Mesenchymal stem cell (in vitro differentiated cells and primary cell): Measurements from ENCODE around the gene ERMN.
"Not testable (repeated sequence)": the region's sequence is repeated elsewhere in the genome, so short reads cannot be mapped to it uniquely, and the experiment has no call there.

Experiments
- DNase-seq: peaks from one replicate; pipeline ENCODE4 v3.0.0-alpha.2; 2013
- H2AFZ ChIP-seq: one replicate; pipeline ENCODE4 v1.6.1; 2013; ENCODE audit warnings: low read depth, mild to moderate bottlenecking, control low read depth, inconsistent platforms, low read length, moderate library complexity
- H2AK5ac ChIP-seq: 2 replicates; pipeline ENCODE4 v1.6.1; 2013; ENCODE audit warnings: low read length, moderate library complexity, mild to moderate bottlenecking, inconsistent platforms; ENCODE audit not compliant: severe bottlenecking
- H2BK120ac ChIP-seq: one replicate; pipeline ENCODE4 v1.6.1; 2013; ENCODE audit warnings: low read depth, mild to moderate bottlenecking, inconsistent platforms, low read length, moderate library complexity
- H2BK12ac ChIP-seq, 2 experiments: one replicate each; pipeline ENCODE4 v1.6.1; 2013; ENCODE audit warnings: inconsistent platforms in 2 of 2, low read length in 2 of 2, mild to moderate bottlenecking in 2 of 2, moderate library complexity in 2 of 2, control low read depth in 1 of 2
- H2BK15ac ChIP-seq: one replicate; pipeline ENCODE4 v1.6.1; 2013; ENCODE audit warnings: mild to moderate bottlenecking, low read depth, inconsistent platforms; ENCODE audit not compliant: poor library complexity, severe bottlenecking
- H2BK5ac ChIP-seq: 2 replicates; pipeline ENCODE4 v1.6.1; 2013; ENCODE audit warnings: low read depth, mild to moderate bottlenecking, low read length, control low read depth, inconsistent platforms; ENCODE audit not compliant: poor library complexity, severe bottlenecking
- H3K14ac ChIP-seq, 2 experiments: one replicate each; pipeline ENCODE4 v1.6.1; 2013; ENCODE audit warnings: inconsistent platforms in 2 of 2, low read length in 2 of 2, control low read depth in 1 of 2, mild to moderate bottlenecking in 1 of 2, moderate library complexity in 1 of 2
- H3K18ac ChIP-seq, 2 experiments: one replicate each; pipeline ENCODE4 v1.6.1; 2013; ENCODE audit warnings: inconsistent platforms in 2 of 2, low read length in 2 of 2, control low read depth in 1 of 2, low read depth in 1 of 2, mild to moderate bottlenecking in 1 of 2
- H3K23ac ChIP-seq, 2 experiments: one replicate each; pipeline ENCODE4 v1.6.1; 2013; ENCODE audit warnings: inconsistent platforms in 2 of 2, low read length in 2 of 2, mild to moderate bottlenecking in 2 of 2, moderate library complexity in 2 of 2, control low read depth in 1 of 2
- H3K27ac ChIP-seq: 2 replicates; pipeline ENCODE4 v1.5.1; 2013; ENCODE audit warnings: mild to moderate bottlenecking, moderate library complexity, low read length, control low read depth, inconsistent platforms; ENCODE audit not compliant: poor library complexity, severe bottlenecking
- H3K27me3 ChIP-seq, 2 experiments: 2 replicates each; pipeline versions ENCODE4 v1.6.1 to v1.7.0; 2013; ENCODE audit warnings: low read length in 2 of 2, mild to moderate bottlenecking in 2 of 2, moderate library complexity in 2 of 2, control low read depth in 1 of 2, inconsistent platforms in 1 of 2; ENCODE audit not compliant: control insufficient read depth in 1 of 2, insufficient read depth in 1 of 2
- H3K36me3 ChIP-seq, 2 experiments: 2 replicates each; pipeline versions ENCODE4 v1.6.1 to v1.7.0; 2013; ENCODE audit warnings: low read length in 2 of 2, control low read depth in 1 of 2, inconsistent platforms in 1 of 2, low read depth in 1 of 2, mild to moderate bottlenecking in 1 of 2; ENCODE audit not compliant: insufficient read depth in 2 of 2, control insufficient read depth in 1 of 2
- H3K4ac ChIP-seq, 2 experiments: one replicate each; pipeline ENCODE4 v1.6.1; 2013; ENCODE audit warnings: inconsistent platforms in 2 of 2, low read length in 2 of 2, mild to moderate bottlenecking in 2 of 2, moderate library complexity in 2 of 2, control low read depth in 1 of 2, low read depth in 1 of 2
- H3K4me1 ChIP-seq: 2 replicates; pipeline ENCODE4 v1.6.1; 2013; ENCODE audit warnings: low read depth, low read length, control low read depth; ENCODE audit not compliant: control insufficient read depth, insufficient read depth
- H3K4me2 ChIP-seq: 2 replicates; pipeline ENCODE4 v1.6.1; 2013; ENCODE audit warnings: low read length, mild to moderate bottlenecking, inconsistent platforms; ENCODE audit not compliant: poor library complexity, severe bottlenecking
- H3K4me3 ChIP-seq, 2 experiments: 2 replicates each; pipeline versions ENCODE4 v1.5.1 to v1.7.0; 2013; ENCODE audit warnings: low read length in 2 of 2, mild to moderate bottlenecking in 2 of 2, control low read depth in 1 of 2, low read depth in 1 of 2; ENCODE audit not compliant: insufficient read depth in 1 of 2
- H3K79me1 ChIP-seq: replicated peaks from 2 replicates; pipeline ENCODE4 v1.6.1; 2013; ENCODE audit warnings: mild to moderate bottlenecking, control low read depth, low read length, inconsistent platforms; ENCODE audit not compliant: poor library complexity, severe bottlenecking
- H3K9ac ChIP-seq: 2 replicates; pipeline ENCODE4 v1.7.0; 2013; ENCODE audit warnings: mild to moderate bottlenecking, low read length, moderate library complexity
- H3K9me3 ChIP-seq: 2 replicates; pipeline ENCODE4 v1.7.0; 2013; ENCODE audit warnings: mild to moderate bottlenecking, low read length; ENCODE audit not compliant: control insufficient read depth
- H4K8ac ChIP-seq: one replicate; pipeline ENCODE4 v1.6.1; 2013; ENCODE audit warnings: inconsistent platforms, mild to moderate bottlenecking, low read length, moderate library complexity
- H4K91ac ChIP-seq: one replicate; pipeline ENCODE4 v1.6.1; 2013; ENCODE audit warnings: mild to moderate bottlenecking, low read length, inconsistent platforms
- WGBS: methylation state at CpG from one replicate; pipeline ENCODE4 v1.1.7; 2013; ENCODE audit warnings: mixed read lengths; 5-methylcytosine and 5-hydroxymethylcytosine counted together

Gene ERMN

DNA sequence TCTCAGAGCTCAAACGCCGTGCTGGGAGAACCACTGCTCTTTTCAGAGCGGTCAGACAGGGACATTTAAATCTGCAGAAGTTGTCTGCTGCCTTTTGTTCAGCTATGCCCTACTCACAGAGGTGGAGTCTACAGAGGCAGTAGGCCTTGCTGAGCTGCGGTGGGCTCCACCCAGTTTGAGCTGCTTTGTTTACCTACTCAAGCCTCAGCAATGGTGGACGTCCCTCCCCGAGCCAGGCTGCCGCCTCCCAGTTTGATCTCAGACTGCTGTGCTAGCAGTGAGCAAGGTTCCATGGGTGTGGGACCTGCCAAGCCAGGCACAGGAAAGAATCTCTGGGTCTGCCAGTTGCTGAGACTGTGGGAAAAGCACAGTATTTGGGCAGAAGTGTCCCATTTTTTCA is 46.3 kb downstream of the ERMN start:
- H3K9ac ChIP-seq, H2BK12ac ChIP-seq, H3K4me1 ChIP-seq, H2BK120ac ChIP-seq, H3K4me2 ChIP-seq, DNase-seq, H3K14ac ChIP-seq, H3K4me3 ChIP-seq, H3K18ac ChIP-seq, H2AFZ ChIP-seq, H3K9me3 ChIP-seq, H3K23ac ChIP-seq, H3K27me3 ChIP-seq, H2AK5ac ChIP-seq, H3K79me1 ChIP-seq, H3K27ac ChIP-seq, H3K4ac ChIP-seq, H3K36me3 ChIP-seq, H2BK15ac ChIP-seq, H2BK5ac ChIP-seq, H4K8ac ChIP-seq, H4K91ac ChIP-seq: not testable (repeated sequence)
- 83% methylated on average over 7 of the region's 7 CpGs for WGBS

DNA sequence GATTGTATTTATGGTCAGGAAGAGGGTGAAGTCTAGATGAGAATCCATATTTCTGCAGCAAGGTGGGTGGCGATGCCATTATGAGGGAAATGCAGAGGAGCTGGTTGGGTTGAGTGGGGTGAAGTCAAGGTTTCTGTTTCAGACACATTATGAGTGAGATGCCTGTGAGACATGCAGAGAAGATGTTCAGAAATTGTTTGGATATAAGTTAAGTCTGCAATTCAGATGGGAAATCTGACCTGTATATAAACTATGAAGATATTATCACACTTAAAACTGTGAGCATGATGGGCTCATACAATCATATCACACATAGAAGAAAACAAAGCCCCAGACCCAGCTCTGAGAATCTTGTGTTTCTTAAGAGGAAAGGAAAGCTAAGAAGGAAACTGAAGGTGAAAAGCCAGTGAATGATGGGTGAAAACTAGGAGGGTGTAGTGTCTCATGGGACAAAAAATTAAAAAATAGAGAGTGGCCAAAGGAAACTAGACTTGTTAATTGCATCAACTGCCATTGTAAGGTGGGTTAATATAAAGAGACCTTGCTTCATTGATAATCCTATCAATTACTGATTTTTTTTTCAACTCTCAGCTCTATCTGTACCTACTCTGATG is 53.9 kb downstream of the ERMN start:
- H3K18ac ChIP-seq, result no peak overlapping the region
- H2BK5ac ChIP-seq, result no peak overlapping the region
- no peak overlapping the region for H3K27ac ChIP-seq
- H3K4me2 ChIP-seq, result no peak overlapping the region
- H3K23ac ChIP-seq, result no peak overlapping the region
- no peak overlapping the region for H2BK12ac ChIP-seq
- no peak overlapping the region for H2AFZ ChIP-seq
- no peak overlapping the region for H2BK15ac ChIP-seq
- H3K79me1 ChIP-seq, result no peaks in the 10 kb centered on the region
- no peak overlapping the region for H3K9ac ChIP-seq
- no peak overlapping the region for H3K4me3 ChIP-seq
- 93% methylated on average over 1 of the region's 1 CpG for WGBS
- H2BK120ac ChIP-seq, result no peak overlapping the region
- no peak overlapping the region for H3K4ac ChIP-seq
- no peak overlapping the region for H3K14ac ChIP-seq
- H4K8ac ChIP-seq, result no peak overlapping the region
- no peak for DNase-seq
- H3K9me3 ChIP-seq, result no peaks in the 10 kb centered on the region
- H3K27me3 ChIP-seq, result no peaks in the 10 kb centered on the region
- no peak overlapping the region for H4K91ac ChIP-seq
- no peaks in the 10 kb centered on the region for H3K4me1 ChIP-seq
- no peak overlapping the region for H2AK5ac ChIP-seq
- peaks cover 0 to 13% of the 10 kb centered on the region in 2 experiments for H3K36me3 ChIP-seq

DNA sequence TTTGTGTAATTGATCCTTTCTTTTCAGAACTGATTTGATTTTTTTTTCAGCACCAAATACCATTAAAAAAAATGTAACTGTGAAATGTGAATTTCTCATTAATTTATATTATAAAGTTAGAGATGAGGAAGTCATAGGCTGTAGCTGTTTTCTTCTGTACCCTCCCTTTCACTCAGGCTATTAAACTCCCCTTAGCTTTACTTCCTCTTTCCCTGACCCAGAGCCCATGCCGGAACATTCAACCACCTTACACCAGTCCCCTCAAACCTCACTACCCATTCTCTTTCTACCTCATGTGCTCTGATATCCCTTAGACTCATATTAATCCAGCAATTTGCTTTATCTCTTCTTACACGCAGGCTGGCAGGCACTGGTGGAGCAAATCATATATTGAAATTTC is 55.7 kb downstream of the ERMN start:
- Histone ChIP-seq H3K27ac (no peak overlapping the region), H2AK5ac (no peak overlapping the region), H2BK15ac (no peak overlapping the region), H3K4me1 (no peaks in the 10 kb centered on the region), H2BK12ac (no peak overlapping the region), H3K27me3 (no peaks in the 10 kb centered on the region), H3K36me3 (peaks cover 0 to 14% of the 10 kb centered on the region in 2 experiments), H3K79me1 (no peaks in the 10 kb centered on the region), H2BK5ac (no peak overlapping the region), H3K4me3 (no peak overlapping the region), H2AFZ (no peak overlapping the region), H3K4me2 (no peak overlapping the region), H4K8ac (no peak overlapping the region), H4K91ac (no peak overlapping the region), H2BK120ac (no peak overlapping the region), H3K9me3 (no peaks in the 10 kb centered on the region), H3K18ac (no peak overlapping the region), H3K14ac (no peak overlapping the region), H3K4ac (no peak overlapping the region), H3K9ac (no peak overlapping the region), H3K23ac (no peak overlapping the region)
- DNase-seq, result no peak
- WGBS, result over 99% methylated on average over 2 of the region's 2 CpGs

DNA sequence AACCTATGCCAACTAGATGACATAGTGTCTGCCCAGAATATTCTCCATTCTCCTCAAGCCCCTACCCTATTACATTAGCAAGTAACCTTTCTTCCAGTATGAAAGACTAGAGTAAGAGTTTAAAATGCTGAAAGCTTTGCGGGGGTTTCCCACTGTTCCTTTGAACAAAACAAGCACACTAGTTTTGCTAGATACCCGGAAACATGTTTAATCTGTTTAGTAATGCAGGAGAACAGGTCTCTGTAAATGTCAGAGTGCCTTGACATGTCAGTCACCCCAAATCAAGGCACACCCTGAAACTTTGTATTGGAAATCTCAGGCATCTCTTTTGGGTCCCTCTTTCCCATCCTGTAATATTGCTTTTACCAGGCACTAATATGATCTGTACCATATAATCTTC is 56.6 kb downstream of the ERMN start:
- Histone ChIP-seq H2BK15ac (no peak overlapping the region), H3K9ac (no peak overlapping the region), H3K4me1 (no peaks in the 10 kb centered on the region), H4K91ac (no peak overlapping the region), H2BK12ac (no peak overlapping the region), H3K27ac (no peak overlapping the region), H2AK5ac (no peak overlapping the region), H3K4me3 (no peak overlapping the region), H2BK120ac (no peak overlapping the region), H3K27me3 (no peaks in the 10 kb centered on the region), H2BK5ac (no peak overlapping the region), H4K8ac (no peak overlapping the region), H3K36me3 (peaks cover 0 to 14% of the 10 kb centered on the region in 2 experiments), H3K14ac (no peak overlapping the region), H3K4ac (no peak overlapping the region), H3K23ac (no peak overlapping the region), H3K4me2 (no peak overlapping the region), H3K18ac (no peak overlapping the region), H3K9me3 (no peaks in the 10 kb centered on the region), H3K79me1 (no peaks in the 10 kb centered on the region), H2AFZ (no peak overlapping the region)
- DNase-seq, result no peak
- 100% methylated on average over 2 of the region's 2 CpGs for WGBS
